ENCODE data around the gene NCEH1.
"Not testable (repeated sequence)": the region's sequence is repeated elsewhere in the genome, so short reads cannot be mapped to it uniquely, and the experiment has no call there.

Gene NCEH1

GRCh38 chr3:172707967-172708366 lies 2.9 kb downstream of the NCEH1 start:
- DNase-seq (ENCODE audit: low read depth in 2 of 3, low spot score in 2 of 3): no peak

DNA sequence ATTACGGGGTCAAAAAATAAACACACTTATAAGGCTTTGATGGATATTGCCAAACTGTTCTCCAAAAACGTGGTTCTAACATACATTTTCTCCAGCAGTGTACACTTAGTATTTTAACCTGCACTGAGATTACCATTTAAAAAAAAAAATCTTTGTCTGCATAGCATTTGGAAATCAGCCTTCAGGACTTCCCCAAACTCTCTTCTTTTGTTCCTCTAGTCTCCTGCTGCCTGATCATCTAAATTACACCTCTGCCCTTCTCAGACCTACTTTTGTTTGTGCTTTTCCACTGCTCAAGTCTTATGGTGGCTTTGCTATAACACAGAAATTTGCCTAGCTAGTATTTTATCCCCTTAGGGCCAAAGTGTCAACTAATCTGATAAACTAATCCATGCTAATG lies 3.8 kb downstream of the NCEH1 start:
- DNase-seq (ENCODE audit: low read depth in 2 of 3, low spot score in 2 of 3): no peak

DNA sequence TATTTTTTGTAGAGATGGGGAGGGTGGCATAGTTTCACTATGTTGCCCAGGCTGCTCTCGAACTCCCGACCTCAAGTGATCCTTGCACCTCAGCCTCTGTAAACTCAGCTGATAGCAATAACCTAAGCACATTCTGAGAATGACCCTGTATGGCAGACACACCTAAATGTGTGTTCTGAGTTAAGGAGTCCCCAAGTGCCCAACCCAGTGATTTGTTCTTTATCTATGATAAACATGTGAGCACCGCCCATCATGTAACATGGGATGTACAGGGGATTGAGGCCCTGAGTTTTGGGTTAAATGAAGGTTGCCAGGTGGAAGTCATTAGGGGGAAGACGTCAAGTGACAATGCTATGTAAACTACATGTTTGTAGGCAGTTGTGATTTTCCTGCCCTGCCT lies 5.7 kb downstream of the NCEH1 start:
- DNase-seq (ENCODE audit: low read depth in 2 of 3, low spot score in 2 of 3): no peak

DNA sequence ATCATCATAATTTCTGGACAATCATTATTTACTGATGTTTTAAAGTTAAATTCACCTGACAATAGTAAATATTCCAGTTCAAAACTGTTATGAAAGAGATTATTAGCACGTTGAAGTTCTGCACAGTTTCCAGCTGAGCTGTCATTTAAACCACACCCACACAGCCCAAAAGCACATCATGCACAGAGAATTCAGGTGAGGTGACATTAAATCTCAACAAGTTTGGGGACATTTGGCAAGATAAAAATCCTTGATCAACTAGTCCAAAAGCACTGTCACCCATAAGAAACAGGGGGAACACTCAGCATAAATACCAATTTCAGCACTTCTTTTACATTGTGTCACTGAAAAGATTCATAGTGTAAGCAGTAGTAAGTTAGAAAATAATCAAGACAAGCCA lies 6.9 kb downstream of the NCEH1 start:
- DNase-seq (ENCODE audit: low read depth in 2 of 3, low spot score in 2 of 3): no peak

DNA sequence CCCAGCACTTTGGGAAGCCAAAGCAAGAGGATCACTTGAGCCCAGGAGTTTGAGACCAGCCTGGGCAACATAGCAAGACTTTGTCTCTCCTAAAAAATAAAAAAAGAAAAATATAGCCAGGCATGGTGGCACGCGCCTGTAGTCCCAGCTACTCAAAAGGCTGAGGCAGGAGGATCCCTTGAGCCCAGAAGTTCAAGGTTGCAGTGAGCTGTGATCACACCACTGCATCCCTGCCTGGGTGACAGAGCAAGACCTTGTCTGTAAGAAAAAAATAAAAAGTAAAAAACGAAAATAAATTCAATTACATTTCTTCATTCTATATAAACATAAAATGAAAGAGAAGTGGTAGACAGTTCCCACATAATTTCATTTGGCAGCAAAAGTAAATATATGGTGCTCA lies 8.1 kb downstream of the NCEH1 start:
- DNase-seq (ENCODE audit: low read depth in 2 of 3, low spot score in 2 of 3): not testable (repeated sequence)

- no peak for DNase-seq (ENCODE audit: low read depth in 2 of 3, low spot score in 2 of 3)
Observed at GRCh38 chr3:172702256-172702655, 8.6 kb downstream of the NCEH1 start.

- no peak for DNase-seq (ENCODE audit: low read depth in 2 of 3, low spot score in 2 of 3)
Observed at GRCh38 chr3:172701751-172702150, 9.1 kb downstream of the NCEH1 start.

GRCh38 chr3:172700936-172701455 lies 9.9 kb downstream of the NCEH1 start:
- DNase-seq (ENCODE audit: low read depth in 2 of 3, low spot score in 2 of 3): no peak

GRCh38 chr3:172700256-172700655 lies 10.6 kb downstream of the NCEH1 start:
- no peak for DNase-seq (ENCODE audit: low read depth in 2 of 3, low spot score in 2 of 3)

- DNase-seq (ENCODE audit: low read depth in 2 of 3, low spot score in 2 of 3): no peak
Observed at GRCh38 chr3:172699031-172699430, 11.8 kb downstream of the NCEH1 start.

- DNase-seq (ENCODE audit: low read depth in 2 of 3, low spot score in 2 of 3): no peak
Observed at GRCh38 chr3:172698631-172699030, 12.2 kb downstream of the NCEH1 start.

- no peak for DNase-seq (ENCODE audit: low read depth in 2 of 3, low spot score in 2 of 3)
Observed at GRCh38 chr3:172697558-172697957, 13.3 kb downstream of the NCEH1 start.

DNA sequence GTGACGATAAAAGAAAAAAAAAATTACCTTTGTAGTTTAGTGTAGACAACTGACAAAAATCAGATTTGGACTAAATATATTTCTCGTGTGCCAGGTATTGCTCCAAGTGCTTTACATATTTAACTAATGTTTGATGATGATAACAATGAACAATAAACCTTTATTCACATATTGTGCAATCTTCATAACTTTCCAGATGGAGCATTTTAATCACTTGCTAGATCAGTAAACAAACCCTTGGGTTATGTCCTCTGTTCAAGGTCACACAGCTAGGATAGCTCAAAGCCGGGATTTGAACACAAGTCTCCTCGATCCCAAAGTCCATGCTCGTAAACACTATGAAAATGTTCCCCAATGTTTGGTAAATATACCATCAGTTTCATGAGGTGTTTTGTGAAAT lies 14.5 kb downstream of the NCEH1 start:
- DNase-seq (ENCODE audit: low read depth in 2 of 3, low spot score in 2 of 3): no peak

DNA sequence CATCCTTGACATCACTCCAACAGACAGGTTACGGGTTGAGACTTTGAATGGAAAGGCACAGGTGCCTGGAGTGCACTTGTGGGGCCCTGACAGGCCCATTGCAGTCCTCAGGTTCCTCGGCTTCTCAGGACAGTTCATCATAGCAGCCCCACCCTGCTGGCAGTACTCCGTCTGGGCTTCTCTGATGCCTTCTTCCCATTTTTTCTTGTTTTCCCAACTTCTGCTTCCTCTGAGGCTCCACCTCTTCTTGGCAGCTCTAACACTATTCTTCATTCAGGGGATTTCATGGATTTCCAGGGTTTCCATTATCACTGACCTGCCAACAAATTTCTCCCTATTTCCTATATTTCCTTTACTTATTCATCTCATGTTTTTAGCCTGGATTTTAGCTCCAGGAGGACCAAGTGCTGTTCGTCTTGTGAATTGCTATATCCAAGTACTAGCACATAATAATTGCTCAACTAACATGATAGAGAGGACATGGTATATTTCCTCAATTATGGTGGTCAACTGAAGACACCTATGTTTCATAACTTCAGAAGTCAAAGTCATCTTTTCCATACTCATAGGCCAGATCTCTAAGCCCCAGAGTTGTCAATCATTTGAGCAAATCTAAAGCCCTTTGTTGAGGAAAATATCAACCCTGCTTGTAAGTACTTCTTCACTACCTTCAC lies 16.2 kb downstream of the NCEH1 start:
- no peak for DNase-seq (ENCODE audit: low read depth in 2 of 3, low spot score in 2 of 3)

DNA sequence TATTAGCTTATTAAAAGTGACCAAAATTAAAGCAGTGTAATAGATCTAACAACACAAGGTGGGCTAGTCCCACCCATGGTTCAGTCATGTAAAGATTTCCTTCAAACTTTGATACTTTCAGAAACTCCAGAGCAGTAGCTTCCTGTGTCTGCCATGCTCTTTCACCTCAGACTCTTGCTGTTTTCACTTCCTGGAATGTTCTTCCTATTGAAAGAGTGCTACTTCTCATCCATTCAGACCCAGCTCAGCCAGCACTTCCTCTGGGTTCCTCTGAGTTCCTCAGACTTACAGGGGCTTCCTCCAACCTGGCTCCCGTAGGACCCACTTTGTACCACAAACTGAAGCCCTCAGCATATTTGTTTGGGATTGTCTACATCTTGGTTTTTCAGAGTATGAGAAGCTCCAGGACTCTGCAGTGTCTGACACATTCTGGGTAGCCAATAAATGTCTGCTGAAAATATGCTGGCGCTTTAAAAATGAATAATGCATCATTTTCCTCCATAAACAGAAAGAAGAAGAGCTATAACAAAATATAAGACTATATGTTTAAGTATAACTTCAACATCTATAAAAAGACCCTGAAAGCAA lies 18.0 kb downstream of the NCEH1 start:
- DNase-seq (ENCODE audit: low read depth in 2 of 3, low spot score in 2 of 3): no peak

GRCh38 chr3:172690936-172691335 lies 19.9 kb downstream of the NCEH1 start:
- no peak for DNase-seq (ENCODE audit: low read depth in 2 of 3, low spot score in 2 of 3)

DNA sequence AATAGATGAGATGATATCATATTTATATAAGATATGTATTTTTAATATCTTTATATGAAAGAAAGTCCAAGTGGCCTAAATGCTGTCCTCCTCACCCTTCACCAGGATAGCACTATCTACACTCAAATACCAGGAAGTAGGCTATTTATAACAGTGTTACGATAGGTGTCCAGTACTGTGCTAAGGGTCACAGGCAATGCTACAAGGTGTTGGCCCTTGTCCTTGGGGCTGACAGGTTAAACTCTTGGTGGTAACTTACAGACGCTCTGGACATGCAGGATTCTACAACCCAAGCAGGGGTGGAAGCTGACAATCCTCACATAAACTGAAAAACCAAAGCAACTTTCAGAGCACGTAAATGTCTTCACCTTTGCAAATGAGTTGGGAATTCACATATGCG lies 22.3 kb downstream of the NCEH1 start:
- DNase-seq (ENCODE audit: low read depth in 2 of 3, low spot score in 2 of 3): no peak

GRCh38 chr3:172687501-172687900 lies 23.4 kb downstream of the NCEH1 start:
- DNase-seq (ENCODE audit: low read depth in 2 of 3, low spot score in 2 of 3): no peak

DNA sequence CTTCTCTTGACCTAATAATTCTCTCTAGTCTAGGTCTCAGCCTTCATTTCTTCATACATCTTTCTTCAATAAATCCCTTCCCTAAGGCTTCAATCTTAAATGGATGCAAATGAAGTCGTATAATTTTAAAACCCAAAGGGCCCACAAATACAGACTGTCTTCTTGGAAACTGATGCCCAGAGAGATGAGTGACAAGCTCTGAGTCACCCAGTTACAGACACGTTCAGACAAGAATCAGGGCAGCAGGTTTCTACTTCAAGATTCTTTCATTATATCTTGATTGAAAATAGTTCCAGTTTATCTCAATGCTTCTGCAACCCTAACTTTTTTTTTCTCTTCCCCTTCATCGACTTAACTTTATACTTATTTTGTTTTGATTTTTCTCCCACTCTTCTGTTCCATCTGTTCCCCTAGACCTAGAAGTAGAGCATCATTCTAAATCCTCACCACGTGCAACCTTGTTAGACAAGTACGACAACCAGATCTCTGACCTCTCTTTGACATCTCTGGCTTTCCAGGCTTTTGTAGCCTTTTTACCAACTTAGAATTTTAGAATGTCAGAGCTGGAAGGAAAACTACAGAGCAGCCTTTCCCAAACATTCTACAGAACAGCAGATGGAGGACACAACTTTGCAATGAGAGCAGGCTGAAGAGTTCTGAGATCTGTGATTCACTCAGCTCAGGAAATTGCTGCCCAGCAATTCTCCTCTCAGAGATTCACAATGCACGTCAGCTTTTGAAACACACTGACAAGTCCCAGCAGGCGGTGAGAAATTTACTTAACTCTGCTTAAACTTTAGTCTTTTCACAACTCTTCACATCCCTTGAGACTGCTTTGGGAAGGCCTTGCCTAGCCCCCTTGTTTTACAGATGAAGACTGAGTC lies 25.3 kb downstream of the NCEH1 start:
- no peak for DNase-seq (ENCODE audit: low read depth in 2 of 3, low spot score in 2 of 3)

- no peak for DNase-seq (ENCODE audit: low read depth in 2 of 3, low spot score in 2 of 3)
Observed at GRCh38 chr3:172680684-172681083, 30.2 kb downstream of the NCEH1 start.

- DNase-seq (ENCODE audit: low read depth in 2 of 3, low spot score in 2 of 3): no peak
Observed at GRCh38 chr3:172679599-172679998, 31.3 kb downstream of the NCEH1 start.

DNA sequence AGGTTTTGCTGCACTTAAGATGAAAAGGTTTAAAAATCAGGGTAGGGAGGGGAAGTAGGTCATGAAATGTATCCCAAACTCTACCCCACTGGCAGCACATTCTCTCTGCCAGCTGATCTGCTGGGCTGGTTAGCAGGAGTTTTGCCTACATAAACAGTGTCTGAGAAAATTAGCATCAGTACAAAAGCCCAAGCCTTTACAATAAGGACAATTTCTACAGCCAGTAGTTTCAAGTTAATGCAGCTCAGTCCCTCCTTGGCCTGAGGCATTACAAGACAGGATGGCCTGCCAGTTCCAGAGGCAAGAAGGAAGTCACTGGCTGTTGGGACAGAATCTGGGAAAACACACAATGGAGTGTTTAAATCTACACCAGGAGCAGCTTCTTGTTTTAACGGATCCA lies 32.8 kb downstream of the NCEH1 start:
- no peak for DNase-seq (ENCODE audit: low read depth in 2 of 3, low spot score in 2 of 3)

Measured in activated CD8-positive, alpha-beta memory T cell treated with anti-CD3 and anti-CD28 coated beads for 48 hours (primary cell).